GM19467 (cell line): Measurements from ENCODE around the gene SORBS1.

Experiments
- ATAC-seq: cut with Tn5 transposase; IDR thresholded peaks from one replicate; pipeline ENCODE4 v1.9.1; 2021; ENCODE audit warnings: mild to moderate bottlenecking, moderate library complexity; ENCODE audit not compliant: unreplicated experiment

Gene SORBS1

DNA sequence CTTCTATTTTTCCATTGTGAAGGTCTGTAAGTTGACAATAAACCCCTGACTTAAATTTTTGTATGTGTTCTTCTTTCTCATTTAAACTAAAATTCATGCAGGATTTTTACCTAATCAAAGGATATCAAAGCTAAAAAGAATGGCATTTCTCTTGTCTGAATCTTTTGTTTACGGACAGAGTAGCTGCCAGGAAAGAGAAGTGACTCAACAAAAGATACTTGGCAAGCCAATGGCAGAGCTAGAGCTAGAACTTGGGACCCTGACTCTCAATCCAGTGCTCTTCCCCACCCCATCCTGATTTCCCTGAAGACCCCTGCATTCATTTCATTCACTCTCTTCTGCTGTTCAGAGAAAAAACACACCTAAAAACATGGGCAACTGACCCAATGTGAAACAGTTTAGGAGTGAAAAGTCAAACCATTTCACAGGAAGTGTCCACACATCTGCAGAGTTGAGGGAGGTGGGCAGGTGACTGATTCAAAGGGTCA lies 230.2 kb downstream of the SORBS1 start:
- ATAC-seq, result no peak

DNA sequence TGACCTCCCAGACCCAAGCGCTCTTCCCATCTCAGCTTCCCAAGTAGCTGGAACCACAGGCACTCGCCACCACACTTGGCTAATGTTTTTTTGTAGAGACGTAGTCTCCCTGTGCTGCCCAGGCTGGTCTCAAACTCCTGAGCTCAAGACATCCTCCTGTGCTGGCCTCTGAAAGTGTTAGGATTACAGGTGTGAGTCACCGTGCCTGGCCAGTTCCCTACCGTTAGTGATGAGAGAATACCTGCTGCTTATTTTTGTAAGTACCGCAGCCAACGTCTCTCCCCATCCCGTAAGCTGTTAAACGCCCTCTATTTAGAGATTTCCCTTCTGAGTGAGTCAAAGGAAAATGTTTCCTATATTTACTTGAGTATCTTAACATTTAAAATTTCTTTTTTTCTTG lies 231.9 kb downstream of the SORBS1 start:
- ATAC-seq, result no peak

DNA sequence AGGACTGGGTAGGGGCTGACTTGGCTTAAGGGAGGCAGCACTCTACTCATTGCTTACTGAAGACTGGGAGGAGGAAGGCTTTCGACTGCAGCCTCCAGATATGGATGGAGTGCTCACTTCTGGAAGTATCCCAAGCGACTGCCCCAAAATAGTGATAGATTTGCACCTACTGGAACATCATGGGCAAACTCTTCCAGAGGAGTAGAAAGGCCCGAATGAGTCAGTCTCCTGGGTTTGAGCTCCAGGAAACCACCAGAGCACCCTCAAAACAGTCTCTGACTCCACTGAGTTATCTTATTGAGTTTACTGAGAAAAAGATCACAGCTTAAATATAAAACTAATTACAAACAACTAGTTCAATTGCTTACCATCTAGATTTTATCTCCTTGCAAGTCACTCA lies 233.2 kb downstream of the SORBS1 start:
- ATAC-seq, result no peak

DNA sequence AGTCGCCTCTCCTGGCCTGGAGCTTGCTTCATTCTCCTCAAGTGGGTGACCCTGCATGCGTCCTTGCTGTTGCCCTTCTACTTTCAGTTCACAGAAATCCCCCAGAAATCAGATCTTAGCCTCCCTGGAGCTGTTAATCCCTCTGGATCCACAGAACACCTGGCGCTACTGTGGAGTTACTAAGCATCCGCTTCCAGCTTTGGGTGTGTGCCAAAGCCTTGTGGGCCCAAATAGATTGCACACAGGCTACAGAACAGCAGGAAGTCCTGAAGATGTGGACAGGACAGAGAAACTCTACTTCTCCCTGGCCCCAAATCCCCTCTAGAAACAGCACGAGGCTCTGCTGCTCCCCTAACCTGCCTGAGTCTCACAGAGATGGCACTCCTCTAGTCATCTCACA lies 233.8 kb downstream of the SORBS1 start:
- ATAC-seq, result no peak

DNA sequence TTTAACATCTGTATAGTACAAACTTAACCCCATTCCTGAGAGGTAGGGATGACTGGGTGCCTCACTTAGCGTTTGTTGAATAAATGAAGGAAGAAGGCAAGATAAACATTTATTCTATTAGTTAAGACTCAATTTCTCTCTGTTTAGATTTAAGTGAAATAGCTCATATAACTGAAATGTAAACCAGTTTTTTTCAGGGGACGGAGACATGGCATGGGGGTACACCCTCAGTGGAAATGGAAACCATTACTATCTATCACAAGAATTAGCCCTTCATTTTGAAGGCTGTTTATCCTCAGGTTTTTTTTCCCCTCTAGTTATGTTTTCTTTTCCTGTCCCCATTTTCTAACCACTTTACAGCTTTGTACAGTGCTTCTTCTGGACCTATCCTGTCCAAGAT lies 234.8 kb downstream of the SORBS1 start:
- ATAC-seq, result no peak

DNA sequence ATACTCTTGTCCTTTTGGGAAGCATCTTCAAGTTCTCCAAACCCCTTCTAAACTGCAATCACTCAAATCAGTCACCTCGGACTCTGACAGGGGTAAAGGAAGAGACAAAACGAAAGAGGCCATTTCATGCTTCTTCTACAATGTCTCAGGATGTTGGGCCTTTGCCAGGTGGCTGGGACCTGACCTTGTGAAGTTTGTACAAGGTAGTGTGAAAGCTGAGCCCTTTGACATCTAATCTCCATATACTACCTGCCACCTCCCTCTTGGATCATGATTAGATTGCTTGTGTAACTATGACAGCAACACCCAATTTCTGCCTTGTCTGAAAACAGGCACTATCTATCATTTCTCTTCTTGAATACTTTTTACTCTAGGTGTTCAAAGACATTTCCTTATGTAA lies 235.3 kb downstream of the SORBS1 start:
- no peak for ATAC-seq

DNA sequence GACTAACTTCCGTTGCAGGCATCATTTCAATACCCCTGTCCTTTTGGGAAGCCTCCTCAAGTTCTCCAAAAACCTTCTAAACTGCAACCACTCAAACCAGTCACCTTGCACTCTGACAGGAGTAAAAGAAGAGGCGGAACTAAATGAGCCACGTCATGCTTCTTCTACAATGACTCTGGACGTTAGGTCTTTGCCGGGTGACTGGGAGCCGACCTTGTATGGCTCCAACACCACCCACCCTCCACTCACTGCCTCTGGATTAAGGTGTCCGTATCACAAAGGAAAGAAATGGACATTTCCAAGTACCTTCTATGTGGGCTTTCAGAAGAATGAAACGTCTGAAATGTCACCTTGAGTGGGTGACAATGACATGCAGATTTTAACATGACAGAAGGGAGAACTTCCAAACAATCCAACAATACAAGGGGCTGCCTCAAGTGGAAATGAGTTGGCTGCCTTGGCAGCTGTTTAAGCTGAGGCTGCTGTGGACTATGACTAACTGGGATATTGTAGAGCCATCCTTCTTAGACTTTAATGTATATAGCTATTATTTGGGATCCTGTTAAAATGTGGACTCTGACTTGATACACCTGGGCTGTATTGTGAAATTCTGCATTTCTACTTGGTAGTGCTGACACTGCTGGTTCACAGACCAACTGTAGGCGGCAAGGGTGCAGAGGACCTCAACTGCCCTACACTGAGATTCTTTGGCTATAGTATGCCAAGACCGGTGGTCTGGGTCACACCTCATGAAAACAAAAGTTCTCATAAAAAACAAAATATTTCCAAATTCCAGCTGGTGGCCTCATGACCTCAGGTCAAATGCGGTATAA lies 236.5 kb downstream of the SORBS1 start:
- ATAC-seq, result no peak

DNA sequence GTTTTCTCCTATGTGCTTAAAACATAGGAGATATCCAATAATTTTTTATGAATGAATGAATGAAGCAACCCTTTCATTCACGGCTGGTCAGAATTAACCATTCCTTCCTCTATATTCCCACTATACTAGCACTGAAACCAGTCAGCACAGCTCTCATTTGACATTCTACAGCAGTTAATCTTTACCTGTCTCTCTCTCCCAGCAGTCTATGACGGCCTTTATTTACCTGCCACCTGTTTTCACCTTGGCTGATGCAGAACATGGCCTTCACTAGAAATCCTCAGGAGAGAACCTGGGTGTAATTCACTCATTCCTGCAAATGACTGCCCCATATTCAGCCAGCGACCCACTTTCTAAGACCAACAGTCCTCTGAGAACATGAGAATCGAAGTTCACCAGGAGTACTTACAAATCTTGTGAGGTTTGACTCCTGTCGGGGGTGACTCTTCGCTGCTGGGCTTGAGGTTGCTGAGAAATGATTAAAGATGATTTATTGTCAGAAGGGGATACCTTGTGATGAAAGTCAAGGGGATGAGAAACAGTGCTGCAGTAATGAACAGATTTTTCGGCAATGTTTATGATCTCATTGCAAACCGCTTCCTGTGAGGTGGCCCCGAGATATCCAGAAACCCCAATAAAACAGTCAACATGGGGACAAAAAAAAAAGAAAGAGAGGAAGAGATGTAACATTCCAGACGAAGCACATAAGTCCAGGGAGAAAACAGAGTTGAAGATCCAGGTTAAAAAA lies 239.4 kb downstream of the SORBS1 start:
- no peak for ATAC-seq

DNA sequence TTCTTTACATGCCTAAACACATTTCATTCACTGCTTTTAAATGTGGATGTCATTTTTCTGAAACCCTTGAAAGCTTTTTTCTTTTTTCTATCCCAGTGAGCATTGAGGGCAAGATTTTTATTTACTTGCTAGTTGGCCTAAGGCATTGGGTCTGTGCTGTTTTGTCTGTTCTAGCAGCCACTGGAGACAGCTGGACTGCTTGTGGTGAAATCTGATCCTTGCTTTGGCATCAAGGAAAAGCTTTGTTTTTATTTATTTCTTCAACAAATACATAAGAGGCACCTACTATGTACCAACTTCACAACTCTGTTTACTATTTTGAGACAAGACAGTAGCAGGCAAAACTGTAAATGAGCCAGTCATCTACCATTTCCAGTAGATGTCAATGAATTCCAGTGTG lies 241.9 kb downstream of the SORBS1 start:
- ATAC-seq, result no peak

DNA sequence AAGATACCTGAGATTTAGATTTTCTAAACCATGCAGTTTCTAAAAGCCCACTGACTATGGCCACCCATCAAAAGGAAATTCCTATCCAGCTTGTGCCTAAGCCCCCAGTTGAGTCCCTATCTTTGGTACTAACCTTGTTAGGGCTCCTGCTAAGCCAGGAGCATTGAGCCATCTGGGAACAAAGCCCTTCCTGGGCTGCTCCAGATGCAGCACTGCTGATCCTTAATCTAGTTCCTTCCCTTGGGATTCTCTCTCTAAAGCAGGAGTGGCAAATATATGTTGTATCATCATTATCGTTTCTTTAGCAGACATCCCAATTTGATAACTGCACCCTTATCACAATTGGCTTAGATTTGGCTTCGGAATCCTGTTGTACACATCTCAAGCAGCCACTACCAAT lies 245.7 kb downstream of the SORBS1 start:
- ATAC-seq, result no peak

DNA sequence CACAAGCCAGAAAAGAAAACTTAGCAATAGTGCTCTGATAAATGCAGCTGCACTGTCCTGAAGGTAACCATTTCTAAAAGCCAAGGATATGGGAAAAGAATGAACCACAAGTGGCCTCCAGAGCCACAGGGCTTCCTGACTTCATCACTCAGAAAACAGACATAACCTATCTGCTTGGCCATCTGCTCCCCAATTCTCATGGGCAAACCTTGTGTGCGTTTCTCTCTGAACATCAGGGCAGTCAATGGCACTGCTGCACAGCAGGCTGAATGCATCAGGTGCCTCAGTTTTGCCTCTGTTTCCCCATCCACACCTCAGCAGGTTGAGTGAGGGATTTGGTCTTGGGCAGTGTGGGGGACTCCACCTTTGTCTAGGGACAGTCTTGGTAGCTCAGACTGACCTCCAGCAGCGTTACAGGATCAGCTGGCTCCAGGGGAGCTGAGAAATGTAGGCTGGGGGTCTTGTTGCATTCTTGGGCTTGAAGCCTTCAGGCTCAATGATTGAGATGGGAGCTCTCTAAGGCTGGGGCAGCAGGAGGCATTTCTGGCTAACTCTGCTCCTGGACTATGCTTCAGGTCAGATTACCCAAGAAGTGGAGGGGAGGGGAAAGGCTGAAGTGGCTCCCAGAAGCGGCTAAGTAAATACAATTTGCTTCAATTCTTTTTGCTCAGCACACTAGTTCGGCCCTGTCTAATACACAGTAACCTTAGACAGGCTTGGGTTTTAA lies 246.8 kb downstream of the SORBS1 start:
- no peak for ATAC-seq

DNA sequence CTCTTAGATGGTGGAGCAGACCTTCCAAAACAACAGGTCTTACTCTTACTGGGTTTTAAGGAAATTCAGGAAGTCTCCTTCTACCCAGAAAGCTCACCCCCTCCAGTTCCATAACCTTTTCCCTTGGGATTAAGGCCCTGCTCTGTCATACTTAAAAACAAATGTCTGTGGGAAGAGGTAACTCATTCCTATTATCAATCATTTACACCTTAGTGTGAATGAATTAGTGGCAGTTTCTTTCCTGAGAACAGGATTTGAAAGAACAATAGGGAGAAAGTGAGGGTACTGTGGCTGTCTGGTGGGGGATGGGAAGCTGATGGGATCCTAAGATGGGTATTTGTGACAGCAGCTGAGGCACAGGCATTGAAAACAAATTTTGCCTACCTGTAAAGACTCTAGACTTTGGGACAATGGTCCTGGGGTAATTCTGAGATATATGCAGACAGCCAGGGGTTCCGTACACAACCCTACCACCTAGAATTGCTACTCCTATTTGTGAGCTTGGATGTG lies 248.1 kb downstream of the SORBS1 start:
- ATAC-seq, result no peak

DNA sequence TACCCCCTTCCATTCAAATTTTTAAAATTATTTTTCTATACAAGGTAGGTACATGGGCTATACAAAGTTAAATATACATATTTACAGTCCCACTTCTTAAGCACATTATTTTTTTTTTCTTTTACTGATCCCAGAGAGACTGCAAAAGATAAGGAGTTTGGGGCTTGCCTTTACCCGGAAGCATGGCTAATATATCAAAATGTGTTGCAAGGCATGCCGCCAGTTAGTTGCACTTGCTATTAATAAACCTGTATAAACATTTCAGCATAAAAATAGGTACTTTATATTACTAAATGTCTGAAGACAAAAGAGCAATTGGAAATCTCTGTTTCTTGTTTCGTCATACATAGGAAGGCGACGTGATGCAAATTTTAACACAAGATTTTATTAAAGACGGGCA lies 248.9 kb downstream of the SORBS1 start:
- no peak for ATAC-seq

DNA sequence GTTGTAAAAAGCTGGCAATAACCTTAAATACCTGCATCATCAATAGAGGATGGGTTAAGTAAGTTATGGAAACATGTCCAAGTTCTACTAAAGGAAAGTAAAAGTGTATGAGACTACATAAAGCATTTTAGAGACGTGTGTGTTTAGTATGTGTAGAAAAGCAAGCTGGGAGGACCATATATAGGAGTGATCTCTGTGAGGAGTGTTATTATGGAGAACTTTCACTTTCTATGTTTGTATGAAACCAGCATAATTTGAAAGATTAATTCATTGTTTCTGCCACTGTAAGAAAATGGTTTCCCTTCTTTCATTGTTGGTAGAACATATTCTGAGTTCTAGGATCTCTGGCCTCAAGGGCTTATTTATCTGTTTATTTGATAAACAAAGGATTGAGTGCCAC lies 251.2 kb downstream of the SORBS1 start:
- peak; percentile 59 for ATAC-seq

DNA sequence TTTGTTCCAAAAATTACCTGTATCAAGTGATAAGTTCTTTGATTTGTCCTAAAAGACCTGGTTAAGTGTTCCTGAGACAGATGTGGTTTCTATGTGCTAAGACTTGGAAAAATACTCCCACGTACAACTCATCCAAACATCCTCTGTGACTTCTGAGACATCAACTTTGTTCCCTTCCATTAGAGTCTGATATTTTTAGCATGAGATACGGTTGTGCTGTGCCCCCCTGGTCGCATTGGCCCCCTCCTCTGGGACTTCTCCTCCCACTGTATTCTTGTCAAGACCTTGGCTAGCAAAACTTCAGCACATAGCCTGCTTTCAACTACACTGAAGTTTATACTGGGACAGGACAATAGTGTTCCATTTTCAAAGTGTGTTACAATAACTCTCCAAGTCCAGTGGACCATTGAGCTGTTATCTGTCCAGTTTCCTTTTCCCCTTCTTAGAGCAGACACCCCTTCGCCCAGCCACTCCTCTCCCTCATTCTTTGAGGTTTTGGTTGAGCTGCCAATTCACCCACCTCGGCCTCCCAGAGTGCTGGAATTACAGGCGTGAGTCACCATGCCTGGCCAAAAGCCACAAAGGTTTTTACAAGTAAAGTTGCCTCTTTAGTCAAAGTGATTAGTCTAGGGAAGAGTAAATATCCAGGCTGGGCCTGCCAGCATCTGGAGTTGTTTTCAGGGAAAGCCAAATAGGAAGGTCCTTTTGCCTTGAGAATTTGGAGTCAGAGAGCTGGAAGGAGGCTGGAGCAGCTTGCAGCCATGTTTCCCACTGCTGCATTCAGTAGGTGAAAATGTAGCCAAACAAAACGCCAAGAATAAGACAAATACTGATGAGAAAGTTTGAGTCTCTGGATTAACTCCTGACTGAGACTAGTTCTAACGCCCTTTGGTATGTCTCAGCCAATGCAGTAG lies 252.5 kb downstream of the SORBS1 start:
- ATAC-seq, result no peak

DNA sequence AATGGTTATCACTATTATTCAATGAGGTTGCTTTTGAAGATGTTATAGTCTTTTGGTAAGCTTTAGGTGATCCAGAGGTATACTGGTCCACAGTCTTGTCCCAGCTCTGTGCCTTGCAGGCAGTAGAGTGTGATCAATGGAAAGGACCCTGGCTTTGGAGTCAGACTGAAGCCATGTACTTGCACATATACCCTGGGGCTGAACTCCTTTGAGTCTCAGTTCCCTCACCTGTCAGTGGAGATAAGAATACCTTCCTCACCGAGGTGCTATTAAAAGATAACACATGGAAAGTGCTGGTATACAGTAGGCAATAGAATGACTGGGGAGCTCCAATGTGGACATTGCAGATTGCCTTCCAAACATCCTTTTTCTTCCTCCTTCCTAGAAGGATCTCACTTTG lies 254.3 kb downstream of the SORBS1 start:
- no peak for ATAC-seq

DNA sequence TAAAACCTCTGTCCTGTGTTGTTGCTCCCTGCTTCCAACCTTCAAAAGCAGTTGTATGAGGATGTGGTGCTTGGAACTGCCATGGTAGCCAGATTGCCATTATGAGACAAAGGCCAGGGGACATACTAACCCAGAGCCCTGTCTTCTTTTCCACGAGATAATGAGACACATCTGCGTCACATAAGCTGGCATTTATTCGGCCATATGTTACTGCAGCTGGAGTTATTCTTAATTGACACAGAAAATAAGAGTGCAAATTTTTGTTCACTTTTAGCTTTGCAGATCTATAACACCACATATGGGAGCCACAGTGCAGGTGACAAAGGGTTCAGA lies 254.9 kb downstream of the SORBS1 start:
- no peak for ATAC-seq

DNA sequence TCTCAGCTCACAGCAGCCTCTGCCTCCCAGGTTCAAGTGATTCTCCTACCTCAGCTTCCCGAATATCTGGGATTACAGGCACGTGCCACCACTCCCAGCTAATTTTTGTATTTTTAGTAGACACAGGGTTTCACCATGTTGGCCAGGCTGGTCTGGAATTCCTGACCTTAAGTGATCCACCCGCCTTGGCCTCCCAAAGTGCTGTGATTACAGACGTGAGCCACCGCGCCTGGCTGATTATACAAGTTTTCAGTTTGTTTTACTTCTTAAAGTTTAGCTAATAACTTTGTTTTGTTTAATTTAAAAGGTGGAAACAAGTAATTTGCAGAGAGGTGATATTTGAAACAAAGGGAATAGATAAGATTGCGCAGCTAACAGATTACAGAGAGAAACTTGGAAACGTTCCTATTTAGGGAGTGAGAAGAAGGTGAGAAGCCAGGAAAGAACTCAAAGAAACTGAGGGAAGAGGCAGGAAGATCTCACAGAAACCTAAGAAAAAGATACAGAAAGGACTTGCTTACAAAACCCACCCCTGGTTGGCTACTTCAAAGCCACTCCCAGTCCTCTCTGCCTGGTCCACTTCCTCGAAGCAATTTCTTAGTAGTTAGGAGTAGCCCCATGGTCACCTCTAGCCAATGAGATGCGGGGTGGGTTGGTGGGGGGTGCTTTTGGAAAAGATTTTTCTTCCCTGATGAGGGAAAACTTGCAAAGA lies 255.4 kb downstream of the SORBS1 start:
- no peak for ATAC-seq

DNA sequence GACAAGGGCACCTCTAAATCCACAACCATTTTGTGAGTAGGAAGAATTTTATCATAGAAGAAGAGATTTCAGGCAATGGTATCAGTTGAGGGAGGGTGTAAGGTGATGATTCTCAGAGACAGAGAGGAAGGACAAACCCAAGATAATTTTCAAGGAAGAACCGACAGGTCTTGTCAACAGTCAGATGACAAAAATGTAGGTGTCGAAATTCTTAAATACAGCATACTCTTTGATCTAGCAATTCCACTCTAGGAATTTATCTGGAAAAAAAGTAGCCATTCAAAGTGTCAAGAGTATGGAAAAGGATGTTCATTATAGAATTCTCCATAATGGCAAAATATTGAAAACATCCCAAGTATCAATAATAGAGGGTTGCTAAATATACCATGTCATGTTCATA lies 256.2 kb downstream of the SORBS1 start:
- no peak for ATAC-seq

DNA sequence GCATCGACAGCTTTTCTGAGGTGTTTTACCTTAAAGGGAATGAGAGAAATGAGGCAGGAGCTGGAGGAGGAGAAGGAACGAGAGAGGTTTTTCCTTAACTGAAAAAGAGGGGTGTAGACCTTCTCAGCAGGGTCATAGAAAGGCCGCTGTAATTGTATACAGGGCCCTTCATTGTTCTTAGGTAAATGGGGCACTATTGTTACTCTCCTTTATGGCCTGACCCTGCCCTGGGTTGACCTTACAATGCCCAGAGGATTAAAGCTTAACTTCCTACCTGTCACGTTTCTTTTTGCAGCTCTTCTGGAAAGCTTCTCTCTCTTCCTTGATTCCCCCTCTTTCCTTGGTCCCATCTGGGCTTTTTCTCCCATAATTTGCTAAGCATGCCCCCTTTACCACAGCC lies 256.7 kb downstream of the SORBS1 start:
- no peak for ATAC-seq
